Measurements from ENCODE around the gene PPP2R2C.

Gene PPP2R2C

GRCh38 chr4:6270636-6271121 lies 201.7 kb downstream of the PPP2R2C start:
- no peaks in the 10 kb centered on the region for H3K36me3 Mint-ChIP-seq (ENCODE audit: low read depth)
- H3K27ac Mint-ChIP-seq, result peak overlapping the region; percentile 52
- DNase-seq, result no peak
- peak overlapping the region; percentile 79 for H3K4me3 Mint-ChIP-seq
- H3K27me3 Mint-ChIP-seq, result peaks cover 12% of the 10 kb centered on the region
- H3K9me3 Mint-ChIP-seq, result no peaks in the 10 kb centered on the region
- no peak for ATAC-seq
- peaks cover 21% of the 10 kb centered on the region for H3K4me1 Mint-ChIP-seq

Data from activated naive CD8-positive, alpha-beta T cell treated with anti-CD3 and anti-CD28 coated beads, Interleukin-2, amount 50 U/mL, for 24 hours (primary cell).